H1 (cell line): ENCODE results near the gene TPP1. TPM values are rescaled to one million over a fixed set of nuclear protein-coding genes. Genes with fewer than 3 reads are reported as not detected.

Experiments
- CEBPB ChIP-seq: IDR thresholded peaks from 2 replicates; pipeline ENCODE4 v1.6.1; 2012; ENCODE audit warnings: low read depth, low read length
- JUND ChIP-seq: IDR thresholded peaks from 2 replicates; pipeline ENCODE4 v1.6.1; 2011; ENCODE audit warnings: mild to moderate bottlenecking, improper control_type of control experiment, low read length
- NANOG ChIP-seq: IDR thresholded peaks from 2 replicates; pipeline ENCODE4 v1.6.1; 2011; ENCODE audit warnings: low read length, low read depth, mild to moderate bottlenecking, inconsistent platforms; ENCODE audit not compliant: insufficient read depth, poor library complexity, severe bottlenecking
- SP4 ChIP-seq: IDR thresholded peaks from 2 replicates; pipeline ENCODE4 v1.6.1; 2012; ENCODE audit warnings: low read length, inconsistent platforms
- SRF ChIP-seq: IDR thresholded peaks from 2 replicates; pipeline ENCODE4 v1.6.1; 2011; ENCODE audit warnings: mild to moderate bottlenecking, low read depth, low read length, moderate library complexity
- TCF12 ChIP-seq: IDR thresholded peaks from 2 replicates; pipeline ENCODE4 v1.6.1; 2011; ENCODE audit warnings: low read depth, mild to moderate bottlenecking, low read length
- polyA plus RNA-seq, 7 experiments: library from polyadenylated mRNA; depleted of rRNA in 3 of 7; stranded (reverse) in 5 of 7; unstranded in 2 of 7; fragments of >200 nt in 5 of 7; fragments of 200-250 nt in 2 of 7; gene quantifications; 1 replicate in 5 of 7; 2 replicates in 1 of 7; 4 replicates in 1 of 7; pipeline versions ENCODE4 v1.2.1 to v1.2.3, GENCODE V29; 2011 to 2013; ENCODE audit warnings: missing spikeins in 2 of 7, mixed read lengths in 2 of 7
- total RNA-seq: library from RNA; stranded (reverse); fragmentation: NEBNext Ultra II Directional; extraction: Animal tissue kit (Norgen Biotek cat#: 25700); gene quantifications from 2 replicates; pipeline ENCODE4 v1.2.1, GENCODE V29; 2021

The TPP1 gene
- total and polyA plus RNA-seq, 2 of the 8 experiments (the other 6 are each of a cell fraction or from before 2014, with no cell fraction given) = 36.1 to 77.5 TPM

DNA sequence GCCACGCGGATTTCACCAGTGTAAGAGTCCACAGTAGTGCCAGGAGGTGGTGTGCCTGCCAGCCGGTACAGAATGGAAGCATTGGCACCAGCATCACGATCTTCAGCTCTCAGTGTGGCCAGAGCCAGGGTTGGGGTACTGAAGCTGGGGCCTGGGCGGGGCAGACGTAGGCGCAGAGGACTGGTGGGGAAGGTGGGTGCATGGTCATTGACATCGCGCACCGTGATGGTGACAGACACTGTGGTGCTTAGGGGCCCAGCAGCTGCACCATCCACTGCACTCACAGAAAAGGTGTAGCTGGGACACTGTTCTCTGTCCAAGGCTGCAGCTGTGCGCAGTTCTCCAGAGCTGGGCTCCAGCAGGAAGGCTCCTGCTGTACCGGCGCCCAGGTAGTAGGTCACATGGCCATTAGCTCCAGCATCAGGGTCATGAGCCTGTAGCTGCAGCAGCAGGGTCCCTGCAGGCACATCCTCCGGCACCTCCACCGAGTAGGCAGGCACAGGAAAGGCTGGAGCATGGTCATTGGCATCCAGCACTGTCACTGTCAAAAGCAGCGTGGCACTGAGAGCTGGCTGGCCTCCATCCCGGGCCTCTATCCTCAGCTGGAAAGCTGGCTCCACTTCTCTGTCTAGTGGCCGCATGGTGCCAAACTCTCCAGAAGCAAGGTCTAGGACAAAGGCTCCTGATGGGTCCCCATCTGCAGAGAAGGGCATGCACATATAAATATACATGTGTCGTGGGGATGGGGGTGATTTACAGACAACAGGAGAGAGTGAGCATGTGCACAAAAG, 7.9 kb upstream of the TPP1 start (continued):
- TF ChIP-seq JUND = no peak
- no peak for TF ChIP-seq TCF12
- TF ChIP-seq SRF = no peak
- no peak for TF ChIP-seq NANOG
- no peak for TF ChIP-seq SP4
- no peak for TF ChIP-seq CEBPB
